Activated CD4-positive, alpha-beta T cell treated with anti-CD3 and anti-CD28 coated beads for 24 hours (primary cell): ENCODE measurements around the gene SPEF2.
"Not testable (repeated sequence)": the region's sequence is repeated elsewhere in the genome, so short reads cannot be mapped to it uniquely, and the experiment has no call there.

Source experiments
- DNase-seq, 2 donors: peaks; one replicate each; pipeline ENCODE4 v3.0.0-alpha.2; 2020; ENCODE audit warnings: low read depth in 2 of 2

The SPEF2 gene

GRCh38 chr5:35853631-35854030, 236.0 kb downstream of the SPEF2 start:
- peak; percentile 49 to 53 for DNase-seq

GRCh38 chr5:35854248-35854647, 236.6 kb downstream of the SPEF2 start:
- peak; percentile 35 to 64 for DNase-seq

DNA sequence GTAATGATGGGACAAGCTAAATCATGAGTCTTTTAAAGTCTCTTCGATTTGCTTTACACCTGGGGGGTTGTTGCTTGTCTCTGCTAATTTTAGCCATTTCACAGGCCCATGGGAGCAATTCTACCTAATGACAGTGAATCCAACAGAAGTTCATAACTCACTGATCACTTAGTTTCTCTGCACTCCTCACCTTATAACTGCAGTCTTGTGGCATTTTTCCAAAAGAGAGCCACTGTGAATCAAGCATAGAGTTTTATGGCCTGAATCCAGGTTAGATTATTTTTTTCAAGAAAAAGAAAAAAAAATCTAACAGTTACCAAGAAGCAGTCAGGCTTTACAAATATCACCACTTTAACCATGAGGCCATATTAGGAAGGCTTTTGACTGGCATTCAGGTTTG, 237.5 kb downstream of the SPEF2 start:
- DNase-seq = no peak

- DNase-seq = not testable (repeated sequence)
Measured at GRCh38 chr5:35856186-35856764, 238.6 kb downstream of the SPEF2 start.

- no peak for DNase-seq
Measured at GRCh38 chr5:35856765-35857351, 239.2 kb downstream of the SPEF2 start, which contains the start of gene IL7R. IL7R (plus strand) TSS chr5:35856891; CDS start chr5:35856978, 87 bp downstream.

DNA sequence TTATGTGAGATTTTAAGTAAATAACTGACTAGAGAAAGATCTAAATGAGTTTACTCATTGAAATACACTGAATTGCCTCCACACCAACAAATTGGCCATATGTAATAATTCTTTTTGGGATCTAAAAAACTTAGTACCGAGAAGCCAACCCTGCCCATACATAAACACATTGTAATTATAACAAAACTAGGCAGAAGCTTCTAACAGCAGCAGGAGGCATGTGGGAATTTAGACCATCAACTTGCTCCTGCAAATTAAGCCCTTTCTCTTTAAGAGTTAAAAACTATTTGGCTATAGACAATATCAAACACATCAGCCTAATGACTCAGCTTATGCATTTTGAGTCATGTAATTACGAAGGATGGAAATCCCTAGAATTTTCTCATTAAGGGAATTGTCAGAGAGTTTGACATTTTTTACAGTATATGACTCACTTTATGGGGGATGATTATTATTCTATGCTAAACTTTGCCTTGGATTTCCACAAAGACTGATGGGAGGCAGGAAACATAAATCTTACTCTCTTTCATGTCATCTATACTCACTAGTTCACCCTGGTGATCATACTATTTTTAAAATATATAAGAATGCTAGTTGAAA, 240.0 kb downstream of the SPEF2 start:
- no peak for DNase-seq

- DNase-seq = no peak
Measured at GRCh38 chr5:35859101-35859661, 241.5 kb downstream of the SPEF2 start.

- DNase-seq = no peak
Measured at GRCh38 chr5:35860686-35861085, 243.0 kb downstream of the SPEF2 start.

DNA sequence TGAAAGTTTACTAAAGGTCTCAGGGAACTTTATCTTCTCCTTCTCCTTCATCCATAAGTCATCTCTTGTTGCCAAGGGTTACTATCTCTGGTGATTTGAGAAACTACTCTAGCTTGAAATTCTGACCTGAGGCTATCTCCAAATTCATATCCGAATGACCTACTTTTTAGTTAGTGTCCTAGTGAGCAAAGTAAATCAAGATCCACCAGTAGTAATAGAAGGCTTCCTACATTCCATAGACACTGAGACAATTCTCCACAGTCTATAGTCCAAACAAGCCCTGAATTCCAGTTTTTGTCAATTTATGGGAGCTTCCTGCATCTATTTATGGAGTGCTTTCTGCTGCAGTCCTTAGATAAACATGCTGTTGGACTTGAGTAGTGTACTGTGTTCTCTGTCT, 244.1 kb downstream of the SPEF2 start:
- DNase-seq = no peak

- no peak for DNase-seq
Measured at GRCh38 chr5:35862126-35862525, 244.5 kb downstream of the SPEF2 start.

GRCh38 chr5:35863159-35863558, 245.5 kb downstream of the SPEF2 start:
- no peak for DNase-seq
